Fibroblast of skin of left quadriceps (primary cell): Measurements from ENCODE around the gene DNER.

Experiments used
- DNase-seq, 2 experiments: peaks; one replicate each; pipeline ENCODE4 v3.0.0-alpha.2; 2013; ENCODE audit warnings: low read depth in 2 of 2

The DNER gene

GRCh38 chr2:229669841-229670240 lies 44.5 kb downstream of the DNER start:
- DNase-seq = no peak

GRCh38 chr2:229666811-229667210 lies 47.5 kb downstream of the DNER start:
- DNase-seq = no peak

DNA sequence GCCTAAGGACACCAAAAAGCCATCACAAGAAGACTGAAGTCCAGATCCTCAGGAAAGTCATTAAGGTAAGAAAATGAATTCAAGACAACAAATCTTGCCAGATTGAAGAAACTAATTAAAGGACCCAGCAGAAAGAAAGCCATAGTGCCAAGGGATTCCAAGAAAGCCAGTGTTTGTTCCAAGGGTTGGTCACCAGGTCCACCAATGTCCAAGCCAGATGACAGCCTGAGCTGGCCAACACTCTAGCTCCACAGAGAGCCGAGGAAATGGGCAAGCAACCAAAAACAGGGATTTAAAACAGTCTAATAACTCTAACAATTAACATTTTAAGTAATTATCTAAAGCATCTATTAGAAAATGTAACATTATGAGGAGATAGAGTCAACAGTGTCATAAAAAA lies 49.2 kb downstream of the DNER start:
- DNase-seq = no peak

DNA sequence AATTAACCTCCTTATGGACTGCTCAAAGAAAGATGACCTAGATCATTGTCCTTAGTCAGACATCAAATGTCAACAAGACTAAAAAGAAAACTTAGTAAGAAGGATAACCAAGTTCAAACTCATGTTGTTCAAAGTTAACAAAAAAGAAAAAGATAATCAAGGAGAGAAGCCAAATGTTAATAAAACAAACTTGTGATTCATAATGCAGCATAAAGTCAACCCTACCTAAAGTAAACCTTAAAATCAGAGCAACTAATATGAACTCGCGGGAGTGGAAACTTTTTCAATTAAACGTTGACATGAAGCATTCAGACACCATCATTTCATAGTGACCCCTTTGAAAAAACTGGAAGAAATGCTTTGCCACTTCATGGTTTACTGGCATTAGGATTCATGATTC lies 52.9 kb downstream of the DNER start:
- DNase-seq = no peak

- DNase-seq = no peak
These were observed 53.4 kb downstream of the DNER start for GRCh38 chr2:229660951-229661350.

DNA sequence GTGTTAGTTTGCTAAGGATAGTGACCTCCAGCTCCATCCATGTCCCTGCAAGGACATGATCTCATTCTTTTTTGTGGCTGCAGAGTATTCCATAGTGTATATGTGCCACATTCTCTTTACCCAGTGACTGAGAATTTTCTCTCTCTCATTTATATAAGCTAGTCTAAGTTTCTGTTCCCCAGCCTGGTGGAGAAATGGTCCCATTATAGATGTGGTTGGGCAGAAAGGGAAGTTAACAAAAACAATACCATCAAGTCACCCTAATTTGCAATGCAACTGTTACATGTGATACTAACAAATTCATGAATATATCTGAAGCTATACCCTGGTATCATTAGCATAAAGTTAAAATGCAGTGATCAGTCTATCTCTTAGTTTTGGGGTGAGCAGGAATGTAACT lies 54.0 kb downstream of the DNER start:
- no peak for DNase-seq

GRCh38 chr2:229658004-229658403 lies 56.4 kb downstream of the DNER start:
- no peak for DNase-seq

- no peak for DNase-seq
These were observed 59.9 kb downstream of the DNER start for GRCh38 chr2:229654437-229654836.

- no peak for DNase-seq
These were observed 60.8 kb downstream of the DNER start for GRCh38 chr2:229653531-229653930.

GRCh38 chr2:229652796-229653195 lies 61.6 kb downstream of the DNER start:
- no peak for DNase-seq

DNA sequence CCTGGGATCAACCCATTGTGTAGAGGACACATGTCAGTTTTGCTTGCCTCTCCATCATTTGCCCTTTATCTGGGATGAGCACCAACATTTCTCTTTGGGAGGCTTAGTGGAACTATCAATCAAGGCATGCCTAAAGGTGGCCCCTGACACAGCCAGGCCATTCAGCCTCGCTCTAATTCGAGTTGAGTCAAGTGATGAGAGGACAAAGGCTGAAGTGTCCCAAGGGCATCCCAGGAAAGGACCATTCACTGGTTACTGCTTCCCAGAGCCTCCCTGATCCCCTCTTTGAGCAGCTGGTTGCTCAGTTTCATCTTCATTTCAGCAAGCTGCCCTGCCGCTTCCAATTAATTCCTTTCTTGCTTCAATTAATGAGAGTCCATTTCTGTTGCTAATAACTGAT lies 63.5 kb downstream of the DNER start:
- no peak for DNase-seq

DNA sequence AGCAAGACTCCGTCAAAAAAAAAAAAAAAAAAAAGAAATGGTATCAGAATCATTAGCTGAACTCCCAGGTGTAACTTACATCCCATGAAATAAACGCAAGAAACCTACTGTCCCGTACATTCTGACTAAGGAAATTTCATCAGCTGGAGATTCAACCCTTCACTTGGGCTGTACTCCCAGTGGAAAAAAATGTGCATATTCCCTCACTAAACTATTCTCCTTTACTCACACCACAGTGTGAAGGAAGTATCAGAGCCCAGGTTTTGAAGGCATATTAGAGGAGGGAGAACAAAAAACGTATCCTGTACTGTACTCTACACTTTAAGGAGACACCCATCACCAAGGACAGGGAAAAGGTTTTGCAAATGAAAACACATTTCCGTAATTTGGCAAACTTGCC lies 64.3 kb downstream of the DNER start:
- DNase-seq = no peak

DNA sequence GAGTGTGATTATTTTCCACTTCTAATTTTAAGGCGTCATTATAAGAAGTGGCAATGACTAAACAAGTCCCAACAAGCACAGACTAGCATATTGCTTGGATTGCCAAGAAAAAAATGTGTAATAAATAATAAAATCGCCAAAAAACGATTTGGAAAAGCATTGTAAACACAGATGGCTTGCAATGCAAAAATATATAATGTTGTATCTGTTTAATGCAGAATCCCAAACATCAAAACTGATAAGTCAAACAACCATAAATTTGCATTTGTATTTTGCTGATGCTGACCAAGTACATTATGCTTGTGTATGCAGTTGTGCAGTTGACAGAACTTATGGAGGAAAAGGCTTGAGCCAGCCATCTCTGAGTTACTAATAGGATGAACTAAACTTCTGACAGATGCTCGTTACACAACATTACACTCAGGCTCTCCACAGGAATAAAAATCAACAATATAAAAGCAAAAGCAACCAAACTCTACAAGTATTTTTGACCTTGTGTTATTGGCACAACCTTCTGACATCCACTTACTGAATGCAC lies 68.1 kb downstream of the DNER start:
- no peak for DNase-seq

GRCh38 chr2:229642371-229642770 lies 72.0 kb downstream of the DNER start:
- DNase-seq = no peak

DNA sequence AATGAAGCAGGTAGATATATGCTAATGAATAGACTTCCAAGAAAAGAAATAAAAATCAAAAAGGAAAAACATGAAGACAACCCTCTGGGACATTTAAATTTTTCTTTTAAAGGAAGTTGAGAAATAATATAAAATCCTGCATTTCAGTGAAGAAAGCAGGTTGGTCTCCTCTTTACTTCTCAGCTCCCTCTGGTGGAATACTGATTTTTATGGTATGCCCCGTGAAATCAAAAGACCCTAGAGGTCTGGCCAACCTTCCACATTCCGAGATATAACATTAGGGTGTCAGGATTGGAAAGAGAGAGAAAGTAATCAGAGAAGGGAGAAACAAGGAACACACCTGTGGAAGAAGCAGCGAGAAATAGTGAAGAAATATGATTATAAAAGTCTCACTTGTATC lies 72.7 kb downstream of the DNER start:
- DNase-seq = no peak

DNA sequence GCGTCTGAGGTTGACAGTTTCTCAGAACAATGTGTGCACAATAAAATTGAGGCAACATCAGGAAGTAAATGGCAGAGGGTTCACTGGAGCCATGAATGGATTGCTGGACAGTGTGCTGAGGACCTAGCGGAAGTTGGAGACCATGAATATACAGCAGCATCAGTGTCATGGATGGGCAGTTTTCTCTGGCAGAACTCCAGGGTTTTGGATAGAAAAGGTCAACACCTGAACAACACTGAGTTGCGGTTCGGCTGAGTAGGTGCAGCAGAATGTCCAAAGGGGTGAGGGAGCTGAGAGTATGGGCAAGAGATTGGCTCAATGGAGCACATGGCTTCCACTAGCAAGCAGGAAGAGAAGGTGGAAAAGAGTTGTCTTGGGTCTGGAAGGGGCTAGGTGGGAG lies 73.7 kb downstream of the DNER start:
- DNase-seq = no peak

DNA sequence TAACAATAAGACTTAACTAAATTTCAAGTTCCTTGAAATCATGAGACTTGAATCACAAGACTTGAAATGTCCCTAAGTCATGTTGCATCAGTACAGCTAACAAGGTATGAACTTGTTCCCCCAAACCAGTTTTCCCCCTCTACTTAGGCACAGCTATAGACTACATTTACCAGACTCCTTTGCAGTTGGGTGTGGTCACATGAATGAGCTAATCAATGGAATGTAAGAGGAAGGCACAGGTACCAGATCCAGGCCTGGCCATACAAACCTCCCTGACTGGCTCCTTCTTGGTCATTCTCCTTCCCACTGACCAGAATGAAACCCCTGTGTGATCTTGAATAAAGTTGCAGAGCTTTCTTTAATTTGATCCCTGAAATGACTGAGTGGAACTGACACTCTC lies 77.8 kb downstream of the DNER start:
- no peak for DNase-seq

DNA sequence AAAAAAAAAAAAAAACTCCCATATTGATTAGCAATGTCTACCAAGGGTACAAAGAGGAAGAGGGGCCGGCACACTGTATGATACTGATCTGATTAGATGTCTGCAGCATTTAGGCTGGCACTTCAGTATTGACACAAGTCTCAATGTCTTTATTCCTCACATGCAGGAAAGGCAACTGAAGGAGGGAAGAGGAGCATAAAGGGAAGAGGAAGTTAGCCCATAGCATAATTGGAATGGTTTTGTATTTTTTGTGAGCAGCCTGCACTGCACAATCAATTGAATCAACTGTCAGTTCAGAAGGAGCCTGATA lies 79.0 kb downstream of the DNER start:
- DNase-seq = no peak

DNA sequence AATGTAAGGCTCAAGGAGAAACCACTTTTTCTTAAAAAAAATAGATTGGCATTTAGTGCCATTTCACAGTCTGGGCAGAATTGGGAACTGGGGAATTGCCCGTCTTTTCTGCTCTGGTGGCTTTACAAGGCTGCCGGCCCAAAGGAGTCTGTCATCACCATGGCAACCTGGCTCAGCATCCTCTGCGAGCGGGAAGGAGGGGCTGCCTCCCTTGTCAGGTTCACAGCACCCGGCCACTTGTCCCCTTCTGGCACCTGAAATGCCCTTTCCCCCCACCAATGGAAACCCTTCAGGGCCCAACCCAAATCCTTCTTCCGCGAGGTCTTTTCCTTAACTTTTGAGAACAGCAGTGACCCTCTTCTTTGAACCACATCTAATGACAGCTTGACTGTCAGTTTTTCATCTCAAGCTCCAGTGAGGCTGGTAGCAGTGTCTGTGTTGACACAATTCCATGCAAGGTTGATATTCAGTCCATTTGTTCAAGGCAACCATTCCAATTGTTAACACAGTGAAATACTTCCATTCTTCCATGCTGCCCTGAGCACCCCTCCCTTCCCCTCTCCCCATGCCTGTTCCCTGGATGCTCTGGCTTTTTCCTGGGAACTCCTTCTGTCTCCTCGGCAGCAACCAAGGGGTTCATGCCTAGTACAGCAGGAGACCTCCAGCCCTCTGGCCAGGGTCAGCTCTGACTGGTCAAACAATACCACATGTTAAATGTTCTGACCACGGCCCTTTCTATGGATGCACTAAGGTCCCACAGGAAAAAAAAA lies 79.6 kb downstream of the DNER start:
- no peak for DNase-seq

GRCh38 chr2:229633556-229633955 lies 80.8 kb downstream of the DNER start:
- DNase-seq = no peak

DNA sequence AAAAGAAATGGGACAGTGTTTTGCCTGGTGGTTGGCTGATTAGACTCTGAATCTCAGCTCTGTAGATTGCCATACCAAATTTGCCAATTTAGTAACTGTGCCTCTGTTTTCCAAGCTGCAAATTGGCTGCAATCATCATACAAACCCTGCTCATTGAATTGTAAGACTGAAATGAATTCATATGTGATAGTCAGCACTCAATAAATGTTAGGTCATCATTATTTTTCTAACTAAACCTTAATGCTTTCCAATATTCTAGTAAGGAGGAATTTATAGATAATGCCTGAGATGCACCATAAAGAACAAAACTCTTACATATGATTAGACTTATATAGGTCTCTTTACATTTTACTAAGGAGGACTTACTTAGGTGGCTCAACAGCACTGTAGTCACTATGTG lies 85.3 kb downstream of the DNER start:
- no peak for DNase-seq

GRCh38 chr2:229627728-229628127 lies 86.6 kb downstream of the DNER start:
- DNase-seq = no peak

GRCh38 chr2:229622495-229623355 lies 91.6 kb downstream of the DNER start:
- DNase-seq = no peak
